HAP-1 (cell line): ENCODE measurements around the gene ZBTB20.

Experiments
- DNase-seq, 2 experiments: peaks; one replicate each; pipeline ENCODE4 v3.0.0-alpha.2; 2016 to 2020; ENCODE audit warnings: low spot score in 2 of 2
- H3K27me3 ChIP-seq: fragments of 250-450 bp; sonication (Bioruptor Pico); 2 replicates; pipeline ENCODE4 v1.5.1; 2020; ENCODE audit warnings: low read depth, mild to moderate bottlenecking, moderate library complexity
- H3K36me3 ChIP-seq: fragments of 250-450 bp; sonication (Bioruptor Pico); replicated peaks from 2 replicates; pipeline ENCODE4 v1.5.1; 2020; ENCODE audit warnings: mild to moderate bottlenecking
- H3K4me1 ChIP-seq: fragments of 250-450 bp; sonication (Bioruptor Pico); 2 replicates; pipeline ENCODE4 v1.5.1; 2020; ENCODE audit warnings: mild to moderate bottlenecking
- H3K4me3 ChIP-seq: fragments of 250-450 bp; sonication (Bioruptor Pico); 2 replicates; pipeline ENCODE4 v1.5.1; 2020; ENCODE audit warnings: mild to moderate bottlenecking, moderate library complexity
- H3K9me3 ChIP-seq: fragments of 250-450 bp; sonication (Bioruptor Pico); 2 replicates; pipeline ENCODE4 v1.5.1; 2020; ENCODE audit warnings: mild to moderate bottlenecking, moderate library complexity
- in situ Hi-C: fragments of 300-500 bp; cut with MboI; formaldehyde crosslinking; loops from 3 replicates; pipeline ENCODE4 v1.14.3; 2020; ENCODE audit warnings: low sequenced_read_pairs, inconsistent platforms, mixed read lengths

The ZBTB20 gene

DNA sequence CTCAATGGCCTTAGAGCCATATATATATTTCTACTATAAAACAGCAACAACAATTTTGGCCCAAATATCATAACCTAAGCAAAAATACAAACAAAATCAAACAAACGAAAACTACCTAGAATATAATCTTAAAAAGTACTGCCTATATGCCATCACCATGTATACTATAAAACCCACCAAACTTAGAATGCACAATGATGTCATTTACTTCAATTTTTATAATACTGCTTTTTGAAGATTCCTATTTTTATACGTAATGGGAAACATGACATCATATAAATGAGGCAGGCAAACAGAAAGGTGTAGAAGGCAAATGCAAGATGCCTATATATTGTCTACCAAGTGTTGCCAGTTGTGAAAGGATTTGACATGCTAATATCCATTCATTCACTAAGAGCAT, 550.9 kb downstream of the ZBTB20 start:
- in situ Hi-C loops, result no loop called here
- H3K9me3 ChIP-seq, result no peaks in the 10 kb centered on the region
- no peak for DNase-seq
- H3K4me1 ChIP-seq, result peaks cover 19% of the 10 kb centered on the region
- no peaks in the 10 kb centered on the region for H3K27me3 ChIP-seq
- H3K36me3 ChIP-seq, result no peaks in the 10 kb centered on the region
- H3K4me3 ChIP-seq, result no peak overlapping the region

DNA sequence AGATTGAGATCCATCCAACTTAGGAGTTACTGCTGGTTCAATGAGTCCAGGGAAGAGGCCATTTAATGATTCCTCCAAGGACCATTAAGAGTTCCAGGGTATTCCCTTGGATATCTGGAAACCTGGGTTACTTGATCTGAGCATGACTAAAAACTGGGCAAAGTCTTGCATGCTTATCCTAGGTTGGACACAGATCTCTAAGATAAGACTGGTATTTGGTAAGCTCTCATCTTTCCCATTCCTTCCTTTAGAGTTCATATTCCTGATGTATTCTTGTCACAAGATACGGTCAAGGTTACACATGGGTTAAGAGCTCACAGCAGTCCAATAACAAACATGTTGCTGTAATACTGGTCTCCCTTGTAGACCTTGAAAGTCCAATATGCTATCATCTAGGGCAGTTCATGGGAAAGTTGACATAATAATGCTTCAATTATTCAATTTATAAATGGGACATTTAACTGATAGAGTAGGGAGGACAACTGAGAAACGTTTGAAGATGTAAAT, 551.5 kb downstream of the ZBTB20 start:
- Histone ChIP-seq H3K9me3 (no peaks in the 10 kb centered on the region), H3K4me1 (peaks cover 19% of the 10 kb centered on the region), H3K36me3 (no peaks in the 10 kb centered on the region), H3K4me3 (no peak overlapping the region), H3K27me3 (no peaks in the 10 kb centered on the region)
- in situ Hi-C loops, result no loop called here
- DNase-seq, result no peak

DNA sequence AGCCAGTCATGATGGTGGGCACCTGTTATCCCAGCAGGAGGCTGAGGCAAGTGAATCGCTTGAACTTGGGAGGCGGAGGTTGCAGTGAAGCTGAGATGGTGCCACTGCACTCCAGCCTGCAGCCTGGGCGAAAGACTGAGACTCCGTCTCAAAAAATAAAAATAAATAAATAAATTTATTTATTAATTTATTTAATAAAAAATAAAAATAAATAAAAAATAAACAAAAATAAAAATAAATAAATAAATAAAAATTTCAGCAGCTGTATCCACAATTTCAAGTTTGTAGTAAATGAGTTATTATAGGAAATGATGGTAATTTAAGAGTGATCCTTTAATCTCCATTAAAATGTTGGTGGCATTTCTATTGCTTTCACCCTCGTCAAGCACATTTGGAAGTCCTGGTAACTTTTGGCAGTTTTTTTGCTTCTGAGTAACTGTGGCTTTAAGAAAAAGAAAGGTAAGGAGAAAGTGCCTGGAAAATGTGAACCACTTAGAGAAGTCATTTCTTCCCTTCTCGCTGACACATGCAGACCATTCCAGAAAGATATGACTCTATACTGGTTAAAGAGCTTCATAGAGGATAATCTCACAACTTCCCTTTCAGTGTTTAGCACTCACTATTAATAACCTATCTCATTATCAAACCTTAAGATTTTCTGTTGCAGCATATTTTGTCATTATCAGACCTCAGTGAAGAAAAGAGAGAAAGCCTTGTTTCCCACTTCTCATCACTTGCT, 556.6 kb downstream of the ZBTB20 start:
- no peaks in the 10 kb centered on the region for H3K27me3 ChIP-seq
- H3K36me3 ChIP-seq, result no peaks in the 10 kb centered on the region
- no peak overlapping the region for H3K4me3 ChIP-seq
- H3K9me3 ChIP-seq, result no peaks in the 10 kb centered on the region
- peaks cover 27% of the 10 kb centered on the region for H3K4me1 ChIP-seq
- in situ Hi-C loops, result no loop called here
- DNase-seq, result no peak

DNA sequence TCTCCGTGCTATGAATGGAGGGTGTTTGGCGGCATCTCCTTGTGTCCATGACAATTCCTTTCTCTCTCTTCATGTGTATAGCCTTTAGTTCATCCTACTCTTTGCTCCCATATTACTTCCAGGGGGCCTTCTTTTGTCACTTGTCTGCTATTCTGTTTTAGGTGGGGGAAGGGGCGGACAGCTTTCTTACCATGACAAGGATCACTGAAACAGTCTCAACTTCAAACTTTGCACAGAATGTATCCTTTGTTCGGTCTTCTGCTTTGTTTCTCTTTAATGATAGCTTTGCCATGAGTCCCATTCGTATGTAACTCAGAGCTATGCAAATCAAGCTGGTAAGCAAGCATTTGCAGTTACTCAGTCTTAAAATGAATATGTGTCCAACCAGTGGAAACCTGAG, 559.1 kb downstream of the ZBTB20 start:
- peak; percentile 63 for DNase-seq
- H3K36me3 ChIP-seq, result no peaks in the 10 kb centered on the region
- no peaks in the 10 kb centered on the region for H3K27me3 ChIP-seq
- H3K4me3 ChIP-seq, result no peak overlapping the region
- in situ Hi-C loops, result no loop called here
- H3K4me1 ChIP-seq, result peaks cover 27% of the 10 kb centered on the region
- no peaks in the 10 kb centered on the region for H3K9me3 ChIP-seq

DNA sequence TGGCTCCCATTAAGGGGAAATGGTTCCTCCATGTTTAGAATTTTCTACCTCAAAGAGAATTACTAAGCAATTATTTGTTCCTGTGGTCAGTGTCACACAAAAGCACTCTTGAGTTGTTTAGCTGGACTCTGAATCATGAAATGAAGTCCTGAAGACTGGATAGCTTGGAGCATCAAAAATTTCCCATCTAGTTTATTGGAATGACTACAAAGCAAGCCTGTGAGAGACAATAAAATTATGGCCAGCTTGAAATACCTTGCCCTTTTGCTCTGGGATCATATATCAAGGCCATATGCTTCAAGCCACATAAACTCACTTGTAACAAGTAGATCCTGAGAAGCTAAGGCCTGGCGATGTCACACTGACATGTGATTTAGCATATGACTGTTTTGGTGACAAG, 561.0 kb downstream of the ZBTB20 start:
- no peak for DNase-seq
- Histone ChIP-seq H3K27me3 (no peaks in the 10 kb centered on the region), H3K4me1 (peaks cover 27% of the 10 kb centered on the region), H3K9me3 (no peaks in the 10 kb centered on the region), H3K4me3 (no peak overlapping the region), H3K36me3 (no peaks in the 10 kb centered on the region)
- in situ Hi-C loops, result no loop called here

DNA sequence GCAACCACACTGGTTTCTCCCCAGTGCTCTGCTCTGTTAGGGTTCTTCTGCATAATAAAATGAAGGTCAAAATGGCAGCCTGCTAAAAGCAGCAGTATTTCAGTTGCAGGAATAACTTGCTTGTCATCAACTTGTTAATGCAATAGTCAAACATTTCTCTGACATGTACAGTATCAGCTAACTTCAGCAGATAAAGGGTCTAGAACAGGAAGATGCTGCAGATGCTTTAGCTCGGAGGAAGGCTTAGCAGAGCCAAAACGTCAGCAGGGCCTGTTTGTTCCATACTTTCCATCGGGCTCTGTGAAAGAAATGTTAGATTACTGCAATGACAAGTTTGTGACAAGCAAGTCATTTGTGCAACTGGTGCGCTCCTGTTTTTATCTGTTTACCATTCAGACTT, 561.4 kb downstream of the ZBTB20 start:
- H3K4me1 ChIP-seq, result peaks cover 27% of the 10 kb centered on the region
- H3K27me3 ChIP-seq, result no peaks in the 10 kb centered on the region
- in situ Hi-C loops, result no loop called here
- no peak for DNase-seq
- H3K4me3 ChIP-seq, result no peak overlapping the region
- no peaks in the 10 kb centered on the region for H3K36me3 ChIP-seq
- no peaks in the 10 kb centered on the region for H3K9me3 ChIP-seq

DNA sequence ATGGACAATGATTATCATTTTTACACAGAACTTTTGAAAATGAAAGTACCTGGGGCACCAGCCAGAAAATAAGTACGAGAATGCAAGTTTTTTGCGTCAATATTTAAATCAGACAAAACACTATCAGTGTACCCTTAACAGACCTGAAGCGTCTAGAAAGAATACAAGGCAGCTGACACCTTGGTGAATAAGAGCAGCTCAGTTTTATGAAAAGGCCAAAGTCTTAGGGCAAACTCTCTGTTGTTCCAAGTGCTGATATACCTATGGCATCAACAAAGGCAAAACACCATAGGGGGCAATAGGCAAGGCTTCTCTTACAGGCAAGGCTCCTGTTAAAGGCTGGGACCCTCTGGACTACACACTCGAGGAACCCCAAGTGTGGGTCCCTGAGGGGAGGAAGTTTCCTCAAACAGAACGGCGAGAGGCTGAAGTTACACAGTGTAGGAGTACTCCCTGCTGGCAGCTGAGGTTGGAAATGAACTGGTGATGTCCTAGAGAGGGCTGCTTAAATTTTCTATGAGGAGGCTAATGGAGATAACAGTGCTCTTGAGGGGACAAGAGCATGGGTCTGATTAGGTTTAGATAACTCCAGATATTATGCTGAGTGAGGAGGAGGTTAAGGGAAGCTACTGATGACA, 562.2 kb downstream of the ZBTB20 start:
- no peaks in the 10 kb centered on the region for H3K27me3 ChIP-seq
- no peaks in the 10 kb centered on the region for H3K9me3 ChIP-seq
- peaks cover 27% of the 10 kb centered on the region for H3K4me1 ChIP-seq
- in situ Hi-C loops, result no loop called here
- H3K36me3 ChIP-seq, result no peaks in the 10 kb centered on the region
- no peak for DNase-seq
- H3K4me3 ChIP-seq, result no peak overlapping the region

DNA sequence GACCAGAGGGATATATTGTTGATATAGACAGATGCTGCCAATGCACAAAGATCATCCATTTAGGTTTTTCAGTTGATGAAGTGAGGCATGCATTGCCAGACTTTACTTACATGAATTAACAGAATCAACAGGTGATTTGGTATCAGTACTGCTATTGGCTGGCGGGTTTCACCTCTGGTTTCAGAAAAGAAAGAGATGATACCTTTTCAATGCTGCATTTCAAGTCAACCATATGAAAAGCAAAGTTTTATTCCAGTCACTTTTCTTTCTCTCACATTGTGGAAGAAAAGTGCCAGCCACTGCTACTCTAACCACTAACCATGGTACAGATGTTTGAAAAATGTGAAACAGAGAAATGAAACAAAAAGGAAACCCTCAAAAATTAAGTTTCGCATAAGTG, 564.2 kb downstream of the ZBTB20 start:
- no peak for DNase-seq
- H3K4me1 ChIP-seq, result peaks cover 8% of the 10 kb centered on the region
- no peaks in the 10 kb centered on the region for H3K27me3 ChIP-seq
- no peaks in the 10 kb centered on the region for H3K36me3 ChIP-seq
- in situ Hi-C loops, result no loop called here
- no peak overlapping the region for H3K4me3 ChIP-seq
- no peaks in the 10 kb centered on the region for H3K9me3 ChIP-seq

DNA sequence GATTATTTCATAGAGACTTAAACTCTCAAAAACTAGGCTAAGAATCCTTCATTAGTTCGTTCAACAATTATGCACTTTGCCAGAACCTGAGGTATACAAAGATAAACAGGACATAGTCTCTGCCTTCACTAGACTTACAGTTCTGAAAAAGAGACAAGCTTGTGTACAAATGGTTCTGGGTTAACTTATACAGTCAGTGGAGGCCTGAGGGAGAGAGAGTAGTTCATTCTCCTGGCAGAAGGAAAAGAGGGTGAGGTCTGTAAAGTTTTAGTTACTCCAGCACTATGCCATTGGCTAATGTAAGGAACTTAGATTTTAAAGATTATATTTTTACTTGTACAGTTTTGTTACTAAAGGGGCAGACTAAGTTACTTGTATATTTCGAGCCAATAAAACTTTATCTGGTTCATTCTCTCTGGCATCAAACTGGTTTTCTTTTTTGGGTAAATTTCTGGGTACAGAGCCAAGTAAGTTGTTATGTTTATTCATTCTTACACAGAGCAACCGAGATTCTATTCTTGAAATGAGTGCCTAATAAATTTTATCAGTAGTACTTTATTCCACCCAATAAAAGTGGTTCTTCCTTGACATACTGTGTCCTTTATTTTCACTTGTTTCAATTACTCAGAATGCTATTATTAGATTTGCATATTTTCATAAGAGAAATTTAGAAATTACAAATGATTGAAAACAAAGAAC, 574.6 kb downstream of the ZBTB20 start:
- no peaks in the 10 kb centered on the region for H3K27me3 ChIP-seq
- in situ Hi-C loops, result no loop called here
- no peaks in the 10 kb centered on the region for H3K36me3 ChIP-seq
- peaks cover 37% of the 10 kb centered on the region for H3K4me1 ChIP-seq
- DNase-seq, result no peak
- no peak overlapping the region for H3K4me3 ChIP-seq
- no peaks in the 10 kb centered on the region for H3K9me3 ChIP-seq

DNA sequence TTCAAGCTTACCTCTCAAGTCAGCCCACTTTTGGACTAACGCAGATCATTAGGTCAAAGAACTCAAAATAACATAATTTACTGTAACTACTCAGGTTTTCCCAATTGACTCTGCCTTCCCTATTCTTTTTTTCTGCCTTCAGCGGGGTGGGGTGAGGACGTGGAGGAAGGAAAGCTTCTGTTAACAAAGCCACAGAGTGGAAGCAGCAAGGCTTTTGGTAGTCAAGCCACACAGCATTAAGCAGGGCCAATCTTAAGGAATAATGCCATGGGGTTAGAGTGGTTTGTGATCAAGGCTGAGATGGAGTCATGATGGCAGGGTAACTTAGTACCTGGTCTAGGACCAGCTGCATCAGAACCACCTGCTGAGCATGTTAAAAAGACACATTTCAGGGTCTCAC, 575.7 kb downstream of the ZBTB20 start:
- DNase-seq, result peak in 1 of 2 experiments; percentile 62
- Histone ChIP-seq H3K4me1 (peaks cover 36% of the 10 kb centered on the region), H3K27me3 (no peaks in the 10 kb centered on the region), H3K4me3 (no peak overlapping the region), H3K36me3 (no peaks in the 10 kb centered on the region), H3K9me3 (no peaks in the 10 kb centered on the region)
- in situ Hi-C loops, result no loop called here

DNA sequence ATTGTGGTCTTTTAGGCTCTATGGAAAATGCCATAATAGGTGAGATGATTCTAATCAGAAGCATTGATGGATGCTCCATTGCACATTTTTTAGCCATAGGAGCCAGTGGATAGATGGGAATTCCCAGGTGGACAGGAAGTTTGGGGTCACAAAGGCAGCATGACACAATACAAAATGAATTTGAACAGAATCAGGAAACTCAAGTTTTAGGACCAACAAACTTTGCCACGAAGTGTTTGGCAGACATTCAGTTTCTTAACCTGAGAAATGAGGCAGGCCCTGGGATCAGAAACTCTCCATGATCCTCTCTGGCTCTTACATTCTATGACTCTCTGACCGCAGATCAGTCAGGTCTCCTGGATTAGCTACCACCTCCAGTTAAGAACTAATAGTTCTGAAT, 577.9 kb downstream of the ZBTB20 start:
- Histone ChIP-seq H3K27me3 (no peaks in the 10 kb centered on the region), H3K9me3 (no peaks in the 10 kb centered on the region), H3K4me1 (peaks cover 35% of the 10 kb centered on the region), H3K36me3 (no peaks in the 10 kb centered on the region), H3K4me3 (no peak overlapping the region)
- in situ Hi-C loops, result no loop called here
- no peak for DNase-seq

DNA sequence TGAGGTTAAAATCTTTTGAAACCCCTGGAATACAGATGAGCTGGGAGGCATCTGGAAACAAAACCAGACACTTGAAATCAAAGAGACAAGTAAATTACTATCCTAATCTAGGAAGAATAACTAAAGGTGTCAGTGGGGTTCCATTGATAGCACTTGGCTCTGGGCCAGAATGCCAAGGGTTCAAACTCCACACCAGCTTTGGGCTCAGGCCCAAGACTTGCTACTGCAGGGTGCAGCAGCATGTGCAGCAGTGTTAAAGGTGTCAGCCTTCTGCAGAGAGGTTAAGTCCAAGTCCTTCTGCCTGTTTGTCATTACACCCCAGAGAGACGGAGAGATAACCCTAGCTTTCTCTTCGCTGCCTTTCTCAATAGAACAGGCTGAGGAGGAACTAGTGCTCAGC, 579.3 kb downstream of the ZBTB20 start:
- Histone ChIP-seq H3K27me3 (no peaks in the 10 kb centered on the region), H3K4me1 (peaks cover 32% of the 10 kb centered on the region), H3K9me3 (no peaks in the 10 kb centered on the region), H3K36me3 (no peaks in the 10 kb centered on the region), H3K4me3 (no peak overlapping the region)
- in situ Hi-C loops, result no loop called here
- no peak for DNase-seq

DNA sequence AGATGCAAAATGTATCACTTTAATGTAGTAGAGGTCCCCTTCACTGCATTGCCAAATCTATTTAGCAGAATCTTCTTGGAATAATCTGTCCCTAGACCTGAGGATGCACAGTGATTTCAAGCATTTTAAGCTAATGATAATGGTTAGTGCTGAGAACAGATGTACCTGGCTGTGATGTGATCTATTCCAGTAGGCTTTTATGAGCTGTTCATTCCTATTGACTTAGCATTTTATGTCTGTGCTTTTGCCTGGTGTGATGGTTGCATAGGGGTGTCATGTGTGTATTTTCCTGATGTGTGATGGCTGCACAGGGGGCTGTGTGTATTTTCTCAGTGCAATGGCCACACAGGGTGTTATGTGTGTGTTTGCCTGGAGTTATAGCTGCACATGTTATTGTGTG, 580.3 kb downstream of the ZBTB20 start:
- Histone ChIP-seq H3K36me3 (no peaks in the 10 kb centered on the region), H3K9me3 (0 out of 2 replicates have a peak, but pooled peaks cover 2% of the 10 kb centered on the region), H3K27me3 (no peaks in the 10 kb centered on the region), H3K4me1 (peaks cover 22% of the 10 kb centered on the region), H3K4me3 (no peak overlapping the region)
- in situ Hi-C loops, result no loop called here
- no peak for DNase-seq

DNA sequence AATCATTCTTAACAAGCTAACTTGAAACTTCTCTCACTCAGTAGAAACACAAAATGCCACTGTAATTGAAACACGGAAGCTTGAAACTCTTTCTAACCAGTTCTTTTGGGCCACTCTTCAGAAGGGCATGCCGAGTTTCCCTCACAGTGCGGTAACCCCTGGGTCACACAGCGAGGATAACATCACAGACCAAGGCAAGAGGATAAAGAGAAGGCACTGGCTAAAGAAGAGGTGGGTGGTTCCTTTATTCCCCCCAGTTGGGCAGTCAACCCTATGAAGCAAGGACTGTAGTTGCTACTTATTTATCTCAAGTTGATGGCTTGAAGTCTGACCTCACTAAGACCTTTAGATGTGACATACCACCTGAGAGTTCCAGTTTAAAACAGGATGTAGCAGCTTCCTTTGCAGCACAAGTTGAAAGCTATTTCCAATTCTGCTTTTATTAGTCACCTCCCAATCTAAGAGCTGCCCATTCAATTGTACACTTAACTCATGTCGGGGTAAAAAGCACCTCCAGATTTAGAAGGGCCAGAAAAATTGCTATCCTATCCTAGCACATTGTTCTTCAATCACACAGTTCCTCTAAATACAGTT, 580.8 kb downstream of the ZBTB20 start:
- peaks cover 16% of the 10 kb centered on the region for H3K4me1 ChIP-seq
- 0 out of 2 replicates have a peak, but pooled peaks cover 2% of the 10 kb centered on the region for H3K9me3 ChIP-seq
- no peaks in the 10 kb centered on the region for H3K27me3 ChIP-seq
- H3K4me3 ChIP-seq, result no peak overlapping the region
- in situ Hi-C loops, result no loop called here
- DNase-seq, result no peak
- no peaks in the 10 kb centered on the region for H3K36me3 ChIP-seq
